Endodermal cell (in vitro differentiated cells): Measurements from ENCODE around the gene ADRA2B. TPM values are rescaled to one million over a fixed set of nuclear protein-coding genes. Genes with fewer than 3 reads are reported as not detected.
"Not testable (repeated sequence)": the region's sequence is repeated elsewhere in the genome, so short reads cannot be mapped to it uniquely, and the experiment has no call there.

Experiments used
- DNase-seq: peaks from one replicate; pipeline ENCODE4 v3.0.0-alpha.2; 2017
- H3K27ac ChIP-seq: 2 replicates; pipeline ENCODE4 v1.5.1; 2013; ENCODE audit warnings: mild to moderate bottlenecking, low read depth, low read length, moderate library complexity
- H3K27me3 ChIP-seq: 2 replicates; pipeline ENCODE4 v1.6.1; 2013; ENCODE audit warnings: mild to moderate bottlenecking, low read length, moderate library complexity; ENCODE audit not compliant: insufficient read depth, control insufficient read depth, poor library complexity, severe bottlenecking
- H3K36me3 ChIP-seq: 2 replicates; pipeline ENCODE4 v1.7.0; 2013; ENCODE audit warnings: mild to moderate bottlenecking, low read length, moderate library complexity; ENCODE audit not compliant: control insufficient read depth, insufficient read depth
- H3K4me1 ChIP-seq: one replicate; pipeline ENCODE4 v1.7.0; 2013; ENCODE audit warnings: low read length; ENCODE audit not compliant: control insufficient read depth, insufficient read depth
- H3K4me3 ChIP-seq: 2 replicates; pipeline ENCODE4 v1.5.1; 2013; ENCODE audit warnings: mild to moderate bottlenecking, low read length, moderate library complexity
- H3K9ac ChIP-seq: 2 replicates; pipeline ENCODE4 v1.6.1; 2013; ENCODE audit warnings: mild to moderate bottlenecking, low read length, moderate library complexity; ENCODE audit not compliant: poor library complexity, severe bottlenecking; ENCODE audit errors: extremely low read depth
- H3K9me3 ChIP-seq: 2 replicates; pipeline ENCODE4 v1.6.1; 2013; ENCODE audit warnings: mild to moderate bottlenecking, low read length, moderate library complexity; ENCODE audit not compliant: control insufficient read depth
- H3K27ac Mint-ChIP-seq: 2 replicates; pipeline ENCODE4 v1.8.0; 2020; ENCODE audit warnings: mixed read lengths
- H3K27me3 Mint-ChIP-seq: 2 replicates; pipeline ENCODE4 v1.8.0; 2021; ENCODE audit warnings: mild to moderate bottlenecking, mixed read lengths; ENCODE audit not compliant: insufficient read depth
- H3K36me3 Mint-ChIP-seq: 2 replicates; pipeline ENCODE4 v1.8.0; 2020; ENCODE audit warnings: low read depth, mixed read lengths
- H3K4me1 Mint-ChIP-seq: 2 replicates; pipeline ENCODE4 v1.8.0; 2020; ENCODE audit warnings: mixed read lengths
- H3K4me3 Mint-ChIP-seq: 2 replicates; pipeline ENCODE4 v1.8.0; 2020; ENCODE audit warnings: mild to moderate bottlenecking, moderate library complexity, mixed read lengths
- H3K9me3 Mint-ChIP-seq: 2 replicates; pipeline ENCODE4 v1.8.0; 2020; ENCODE audit warnings: mild to moderate bottlenecking, mixed read lengths
- CTCF ChIP-seq: fragments of 200-600 bp; sonication (generic); conservative IDR thresholded peaks from 2 replicates; pipeline ENCODE4 v1.5.0; 2021; ENCODE audit warnings: antibody characterized with exemption, mild to moderate bottlenecking
- WGBS, 2 experiments: methylation state at CpG; one replicate each; pipeline versions ENCODE4 v1.1.5 to v1.1.7; 2013; ENCODE audit warnings: missing lambda C conversion rate in 2 of 2, mixed read lengths in 1 of 2; ENCODE audit not compliant: insufficient coverage in 1 of 2, insufficient read length in 1 of 2; 5-methylcytosine and 5-hydroxymethylcytosine counted together
- total RNA-seq, 2 donors: library from RNA; stranded (reverse); fragmentation: NEBNext Ultra II Directional in 1 of 2; extraction: Animal tissue kit (Norgen Biotek cat#: 25700) in 1 of 2; gene quantifications; 2 replicates in 1 of 2; 3 replicates in 1 of 2; pipeline ENCODE4 v1.2.1, GENCODE V29; 2021

Gene ADRA2B
- total RNA-seq, 2 donors from 2014 or later = 2.4 to 3.8 TPM

GRCh38 chr2:96067902-96068581 is 48.3 kb downstream of the ADRA2B start:
- H3K36me3 Mint-ChIP-seq, H3K4me3 ChIP-seq, H3K36me3 ChIP-seq, H3K27me3 ChIP-seq, H3K9ac ChIP-seq, H3K27ac Mint-ChIP-seq, H3K27ac ChIP-seq, H3K4me3 Mint-ChIP-seq, H3K9me3 ChIP-seq, H3K9me3 Mint-ChIP-seq, H3K27me3 Mint-ChIP-seq: not testable (repeated sequence)
- peaks cover 11% of the 10 kb centered on the region for H3K4me1 Mint-ChIP-seq
- peak; percentile 61 for DNase-seq
- WGBS, 2 experiments = 71 to 86% methylated on average over 5 to 8 of the region's 9 CpGs
- H3K4me1 ChIP-seq = peaks cover 10% of the 10 kb centered on the region

GRCh38 chr2:96067098-96067660 is 49.2 kb downstream of the ADRA2B start:
- H3K27ac Mint-ChIP-seq, H3K36me3 Mint-ChIP-seq, H3K9ac ChIP-seq, H3K27me3 ChIP-seq, H3K4me3 Mint-ChIP-seq, H3K9me3 ChIP-seq, H3K4me3 ChIP-seq, H3K36me3 ChIP-seq, H3K27ac ChIP-seq, H3K27me3 Mint-ChIP-seq, H3K9me3 Mint-ChIP-seq: not testable (repeated sequence)
- peaks cover 10% of the 10 kb centered on the region for H3K4me1 ChIP-seq
- DNase-seq = peak; percentile 72
- peaks cover 11% of the 10 kb centered on the region for H3K4me1 Mint-ChIP-seq
- WGBS, 2 experiments = 76 to 80% methylated on average over 2 of the region's 2 CpGs

GRCh38 chr2:96066511-96066910 is 49.9 kb downstream of the ADRA2B start:
- not testable (repeated sequence) for H3K36me3 ChIP-seq, DNase-seq, H3K27me3 ChIP-seq, H3K9ac ChIP-seq, H3K9me3 Mint-ChIP-seq, H3K27ac Mint-ChIP-seq, H3K4me3 Mint-ChIP-seq, H3K9me3 ChIP-seq, H3K4me3 ChIP-seq, H3K27ac ChIP-seq, H3K36me3 Mint-ChIP-seq, H3K27me3 Mint-ChIP-seq
- H3K4me1 Mint-ChIP-seq = peaks cover 11% of the 10 kb centered on the region
- WGBS, 2 experiments = 74 to 95% methylated on average over 2 to 4 of the region's 7 CpGs
- H3K4me1 ChIP-seq = peaks cover 10% of the 10 kb centered on the region

- H3K36me3 Mint-ChIP-seq, H3K36me3 ChIP-seq, DNase-seq, H3K4me3 Mint-ChIP-seq, H3K27me3 ChIP-seq, H3K9ac ChIP-seq, H3K27ac ChIP-seq, H3K4me3 ChIP-seq, H3K27me3 Mint-ChIP-seq, H3K9me3 ChIP-seq, H3K9me3 Mint-ChIP-seq, H3K27ac Mint-ChIP-seq: not testable (repeated sequence)
- H3K4me1 Mint-ChIP-seq = peaks cover 11% of the 10 kb centered on the region
- 90 to 93% methylated on average over 4 of the region's 4 CpGs for WGBS, 2 experiments
- H3K4me1 ChIP-seq = peaks cover 10% of the 10 kb centered on the region
These were observed 50.4 kb downstream of the ADRA2B start for GRCh38 chr2:96065954-96066353.

GRCh38 chr2:96065381-96065930 is 50.9 kb downstream of the ADRA2B start:
- TF ChIP-seq CTCF = no peak
- Mint-ChIP-seq H3K4me1 (peaks cover 11% of the 10 kb centered on the region), H3K36me3 (no peaks in the 10 kb centered on the region)

GRCh38 chr2:96064760-96065159 is 51.6 kb downstream of the ADRA2B start:
- H3K36me3 ChIP-seq, H3K36me3 Mint-ChIP-seq, DNase-seq, H3K4me3 ChIP-seq, H3K27ac Mint-ChIP-seq, H3K4me3 Mint-ChIP-seq, H3K27me3 Mint-ChIP-seq, H3K27me3 ChIP-seq, H3K9me3 Mint-ChIP-seq, H3K27ac ChIP-seq, H3K9ac ChIP-seq, H3K9me3 ChIP-seq: not testable (repeated sequence)
- H3K4me1 Mint-ChIP-seq = peaks cover 11% of the 10 kb centered on the region
- peaks cover 10% of the 10 kb centered on the region for H3K4me1 ChIP-seq

More at GRCh38 chr2:96065381-96065930, 50.9 kb downstream of the ADRA2B start:
- Histone ChIP-seq H3K4me1 (peaks cover 10% of the 10 kb centered on the region), H3K36me3 (no peaks in the 10 kb centered on the region), H3K27ac (no peak overlapping the region), H3K9me3 (no peaks in the 10 kb centered on the region), H3K9ac (no peak overlapping the region), H3K4me3 (no peak overlapping the region), H3K27me3 (no peaks in the 10 kb centered on the region)
- DNase-seq = no peak
- Mint-ChIP-seq H3K9me3 (no peaks in the 10 kb centered on the region), H3K27me3 (peaks cover 4% of the 10 kb centered on the region), H3K4me3 (no peak overlapping the region), H3K27ac (no peak overlapping the region)
- WGBS, 2 experiments = 88 to 93% methylated on average over 3 to 4 of the region's 4 CpGs
